Colon (tissue), 2 donors: ENCODE results near the gene SMPX.

Experiments
- FAIRE-seq: peaks from 2 replicates; lab custom pipeline; 2012; peaks lifted over from hg19 to GRCh38; lab: Jason Lieb, UNC
- donor health status: control.
- donor health status: control.

Gene SMPX

DNA sequence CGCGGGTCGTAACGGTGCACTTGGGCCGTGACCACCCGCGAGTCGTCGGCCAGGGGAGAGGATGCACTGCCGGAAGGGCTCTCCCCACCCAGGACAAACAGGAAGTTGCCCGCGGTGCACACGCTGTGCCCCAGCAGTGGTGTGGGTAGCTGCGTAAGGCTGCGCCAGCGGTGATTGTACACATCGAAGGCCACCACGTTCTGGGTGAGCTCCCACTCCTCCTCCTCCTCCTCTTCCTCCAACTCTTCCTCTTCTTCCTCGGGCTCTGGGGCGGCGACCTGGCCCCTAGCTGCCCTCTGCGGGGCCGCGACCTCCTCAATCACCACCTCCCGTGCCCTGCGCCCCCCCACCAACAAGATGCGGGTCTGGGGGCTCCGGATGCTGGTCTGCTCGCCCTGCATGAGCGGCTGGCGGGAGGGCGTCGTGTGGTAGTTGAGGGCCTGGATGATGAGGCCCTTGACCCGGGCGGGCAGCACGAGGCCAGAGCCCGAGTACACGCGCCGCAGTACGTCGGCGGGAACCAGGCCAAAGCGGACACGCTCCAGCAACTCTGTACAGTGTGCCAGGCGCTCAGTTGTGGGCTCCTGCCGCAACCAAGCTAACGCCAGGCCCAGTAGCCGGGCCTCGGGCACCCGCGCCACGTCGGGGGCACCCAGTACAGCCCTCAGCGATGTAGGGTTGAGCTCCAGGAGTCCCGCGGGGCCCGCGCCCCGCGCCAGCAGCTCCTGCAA, 101.2 kb downstream of the SMPX start:
- no peak for FAIRE-seq
